K562 (cell line): ENCODE results near the gene TRIM38. TPM values are rescaled to one million over a fixed set of nuclear protein-coding genes. Genes with fewer than 3 reads are reported as not detected.

ENCODE experiments used
- HCFC1 ChIP-seq: IDR thresholded peaks from 2 replicates; pipeline ENCODE4 v1.6.1; 2012; ENCODE audit warnings: low read depth, low read length, improper control_type of control experiment
- HDAC8 ChIP-seq: fragments of 450-650 bp; IDR thresholded peaks from 2 replicates; pipeline ENCODE4 v1.6.1; 2016; ENCODE audit warnings: mild to moderate bottlenecking, missing genetic modification characterization, moderate library complexity, missing compliant biosample characterization
- JUNB ChIP-seq: fragments of 450-650 bp; formaldehyde crosslinking; conservative IDR thresholded peaks from 2 replicates; pipeline ENCODE4 v1.4.0; 2020; ENCODE audit warnings: mild to moderate bottlenecking
- KLF10 ChIP-seq: fragments of 250-450 bp; sonication (Bioruptor Pico); IDR thresholded peaks from 2 replicates; pipeline ENCODE4 v1.6.1; 2021; ENCODE audit warnings: matching md5 sums
- LARP7 ChIP-seq: fragments of 450-650 bp; IDR thresholded peaks from 2 replicates; pipeline ENCODE4 v1.6.1; 2016
- TARDBP ChIP-seq: fragments of 450-650 bp; IDR thresholded peaks from 2 replicates; pipeline ENCODE4 v1.6.1; 2016
- ZNF133 ChIP-seq: fragments of 250-450 bp; sonication (Bioruptor Pico); IDR thresholded peaks from 2 replicates; pipeline ENCODE4 v1.4.0; 2020; ENCODE audit warnings: mild to moderate bottlenecking
- ZNF57 ChIP-seq: fragments of 450-650 bp; formaldehyde crosslinking; IDR thresholded peaks from 2 replicates; pipeline ENCODE4 v1.4.0; 2020; ENCODE audit warnings: mild to moderate bottlenecking, moderate library complexity
- ZNF830 ChIP-seq: fragments of 250-450 bp; sonication (Bioruptor Pico); IDR thresholded peaks from 2 replicates; pipeline ENCODE4 v1.5.0; 2021; ENCODE audit warnings: mild to moderate bottlenecking
- polyA plus RNA-seq, 8 experiments: library from polyadenylated mRNA; depleted of rRNA in 4 of 8; stranded (reverse) in 5 of 8; unstranded in 3 of 8; fragments of >200 nt; fragmentation: Nextera tagmentation in 2 of 8; fragmentation: Illumina TruSeq in 1 of 8; extraction: Ambion mirVana in 2 of 8; extraction: Trizol in 1 of 8; gene quantifications; 2 replicates each; pipeline versions ENCODE4 v1.2.1 to v1.2.3, GENCODE V29; 2011 to 2014; ENCODE audit warnings: inconsistent platforms in 1 of 8, missing spikeins in 1 of 8
- total RNA-seq, 7 experiments: library from RNA; depleted of rRNA in 6 of 7; stranded (reverse); fragments of >200 nt in 6 of 7; fragmentation: Illumina TruSeq in 2 of 7; extraction: Trizol in 2 of 7; gene quantifications; 2 replicates each; pipeline versions ENCODE4 v1.2.1 to v1.2.3, GENCODE V29; 2011 to 2021; ENCODE audit warnings: low replicate concordance in 1 of 7
- TF ChIP-seq, protein P1 (sequence below): sonication (generic); formaldehyde crosslinking; IDR thresholded peaks from 2 replicates; pipeline ENCODE4 v1.8.1; 2023; ENCODE audit warnings: missing genetic modification reagents, mild to moderate bottlenecking, borderline replicate concordance
- TF ChIP-seq, protein P2 (sequence below): sonication (generic); formaldehyde crosslinking; IDR thresholded peaks from 2 replicates; pipeline ENCODE4 v1.8.1; 2022; ENCODE audit warnings: missing genetic modification reagents
- TF ChIP-seq, protein P3 (sequence below): fragments of 250-450 bp; sonication (Bioruptor Pico); IDR thresholded peaks from 2 replicates; pipeline ENCODE4 v1.4.0; 2020; ENCODE audit warnings: mild to moderate bottlenecking
- TF ChIP-seq, protein P4 (sequence below): fragments of 450-650 bp; formaldehyde crosslinking; IDR thresholded peaks from 2 replicates; pipeline ENCODE4 v1.4.0; 2020; ENCODE audit warnings: mild to moderate bottlenecking, mixed read lengths
- TF ChIP-seq, protein P5 (sequence below): sonication (generic); formaldehyde crosslinking; IDR thresholded peaks from 2 replicates; pipeline ENCODE4 v1.9.0; 2022; ENCODE audit warnings: mild to moderate bottlenecking, missing genetic modification reagents

TRIM38 gene
- total and polyA plus RNA-seq, 9 of the 15 experiments (the other 6 are each of a cell fraction or from before 2014, with no cell fraction given), result 1.7 to 6.7 (median 6.3) TPM

DNA sequence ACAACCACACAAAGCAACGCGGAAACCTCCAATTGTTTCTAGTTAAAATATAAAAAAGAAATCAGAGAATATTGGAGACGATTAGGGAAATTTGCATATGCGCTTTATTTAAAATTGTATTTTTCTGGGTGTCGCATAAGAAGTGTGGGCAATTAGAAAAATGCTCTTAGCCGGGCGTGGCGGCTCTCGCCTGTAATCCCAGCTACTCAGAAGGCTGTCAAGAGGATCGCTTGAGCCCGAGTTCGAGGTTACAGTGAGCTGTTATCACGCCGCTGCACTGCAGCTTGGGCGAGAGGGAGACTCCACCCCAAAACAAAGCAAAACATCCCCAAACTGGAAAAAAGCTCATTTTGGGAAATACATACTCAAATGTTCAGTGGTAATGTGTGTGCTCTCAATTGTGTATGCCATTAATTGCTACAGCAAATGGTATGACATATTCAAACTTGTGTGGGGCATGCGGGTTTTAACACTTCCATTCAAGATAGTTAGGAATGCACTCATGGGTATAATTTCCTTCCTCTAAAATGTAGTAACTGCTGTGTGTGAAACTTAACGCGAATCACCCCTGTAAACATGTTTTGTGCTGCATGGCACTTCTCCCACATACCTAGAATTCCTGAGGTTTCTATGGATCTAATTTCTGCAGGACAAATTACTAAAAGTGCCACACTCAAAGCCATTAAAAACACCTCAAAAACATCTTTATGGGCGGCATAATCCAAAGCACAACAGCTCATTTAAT lies 69.9 kb downstream of the TRIM38 start (continued):
- TF ChIP-seq, protein P1, sequence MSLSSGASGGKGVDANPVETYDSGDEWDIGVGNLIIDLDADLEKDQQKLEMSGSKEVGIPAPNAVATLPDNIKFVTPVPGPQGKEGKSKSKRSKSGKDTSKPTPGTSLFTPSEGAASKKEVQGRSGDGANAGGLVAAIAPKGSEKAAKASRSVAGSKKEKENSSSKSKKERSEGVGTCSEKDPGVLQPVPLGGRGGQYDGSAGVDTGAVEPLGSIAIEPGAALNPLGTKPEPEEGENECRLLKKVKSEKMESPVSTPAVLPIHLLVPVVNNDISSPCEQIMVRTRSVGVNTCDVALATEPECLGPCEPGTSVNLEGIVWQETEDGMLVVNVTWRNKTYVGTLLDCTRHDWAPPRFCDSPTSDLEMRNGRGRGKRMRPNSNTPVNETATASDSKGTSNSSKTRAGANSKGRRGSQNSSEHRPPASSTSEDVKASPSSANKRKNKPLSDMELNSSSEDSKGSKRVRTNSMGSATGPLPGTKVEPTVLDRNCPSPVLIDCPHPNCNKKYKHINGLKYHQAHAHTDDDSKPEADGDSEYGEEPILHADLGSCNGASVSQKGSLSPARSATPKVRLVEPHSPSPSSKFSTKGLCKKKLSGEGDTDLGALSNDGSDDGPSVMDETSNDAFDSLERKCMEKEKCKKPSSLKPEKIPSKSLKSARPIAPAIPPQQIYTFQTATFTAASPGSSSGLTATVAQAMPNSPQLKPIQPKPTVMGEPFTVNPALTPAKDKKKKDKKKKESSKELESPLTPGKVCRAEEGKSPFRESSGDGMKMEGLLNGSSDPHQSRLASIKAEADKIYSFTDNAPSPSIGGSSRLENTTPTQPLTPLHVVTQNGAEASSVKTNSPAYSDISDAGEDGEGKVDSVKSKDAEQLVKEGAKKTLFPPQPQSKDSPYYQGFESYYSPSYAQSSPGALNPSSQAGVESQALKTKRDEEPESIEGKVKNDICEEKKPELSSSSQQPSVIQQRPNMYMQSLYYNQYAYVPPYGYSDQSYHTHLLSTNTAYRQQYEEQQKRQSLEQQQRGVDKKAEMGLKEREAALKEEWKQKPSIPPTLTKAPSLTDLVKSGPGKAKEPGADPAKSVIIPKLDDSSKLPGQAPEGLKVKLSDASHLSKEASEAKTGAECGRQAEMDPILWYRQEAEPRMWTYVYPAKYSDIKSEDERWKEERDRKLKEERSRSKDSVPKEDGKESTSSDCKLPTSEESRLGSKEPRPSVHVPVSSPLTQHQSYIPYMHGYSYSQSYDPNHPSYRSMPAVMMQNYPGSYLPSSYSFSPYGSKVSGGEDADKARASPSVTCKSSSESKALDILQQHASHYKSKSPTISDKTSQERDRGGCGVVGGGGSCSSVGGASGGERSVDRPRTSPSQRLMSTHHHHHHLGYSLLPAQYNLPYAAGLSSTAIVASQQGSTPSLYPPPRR (CRISPR knock-in tag), result no peak
- TF ChIP-seq, protein P2, sequence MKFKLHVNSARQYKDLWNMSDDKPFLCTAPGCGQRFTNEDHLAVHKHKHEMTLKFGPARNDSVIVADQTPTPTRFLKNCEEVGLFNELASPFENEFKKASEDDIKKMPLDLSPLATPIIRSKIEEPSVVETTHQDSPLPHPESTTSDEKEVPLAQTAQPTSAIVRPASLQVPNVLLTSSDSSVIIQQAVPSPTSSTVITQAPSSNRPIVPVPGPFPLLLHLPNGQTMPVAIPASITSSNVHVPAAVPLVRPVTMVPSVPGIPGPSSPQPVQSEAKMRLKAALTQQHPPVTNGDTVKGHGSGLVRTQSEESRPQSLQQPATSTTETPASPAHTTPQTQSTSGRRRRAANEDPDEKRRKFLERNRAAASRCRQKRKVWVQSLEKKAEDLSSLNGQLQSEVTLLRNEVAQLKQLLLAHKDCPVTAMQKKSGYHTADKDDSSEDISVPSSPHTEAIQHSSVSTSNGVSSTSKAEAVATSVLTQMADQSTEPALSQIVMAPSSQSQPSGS (CRISPR knock-in tag), result no peak; the same call in 1 of the 2 replicates
- TF ChIP-seq, protein P3, sequence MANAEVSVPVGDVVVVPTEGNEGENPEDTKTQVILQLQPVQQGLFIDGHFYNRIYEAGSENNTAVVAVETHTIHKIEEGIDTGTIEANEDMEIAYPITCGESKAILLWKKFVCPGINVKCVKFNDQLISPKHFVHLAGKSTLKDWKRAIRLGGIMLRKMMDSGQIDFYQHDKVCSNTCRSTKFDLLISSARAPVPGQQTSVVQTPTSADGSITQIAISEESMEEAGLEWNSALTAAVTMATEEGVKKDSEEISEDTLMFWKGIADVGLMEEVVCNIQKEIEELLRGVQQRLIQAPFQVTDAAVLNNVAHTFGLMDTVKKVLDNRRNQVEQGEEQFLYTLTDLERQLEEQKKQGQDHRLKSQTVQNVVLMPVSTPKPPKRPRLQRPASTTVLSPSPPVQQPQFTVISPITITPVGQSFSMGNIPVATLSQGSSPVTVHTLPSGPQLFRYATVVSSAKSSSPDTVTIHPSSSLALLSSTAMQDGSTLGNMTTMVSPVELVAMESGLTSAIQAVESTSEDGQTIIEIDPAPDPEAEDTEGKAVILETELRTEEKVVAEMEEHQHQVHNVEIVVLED (CRISPR knock-in tag), result no peak
- TF ChIP-seq HDAC8 (tag), result no peak
- TF ChIP-seq ZNF133, result no peak
- no peak for TF ChIP-seq HCFC1
- TF ChIP-seq LARP7, result no peak
- TF ChIP-seq, protein P4, sequence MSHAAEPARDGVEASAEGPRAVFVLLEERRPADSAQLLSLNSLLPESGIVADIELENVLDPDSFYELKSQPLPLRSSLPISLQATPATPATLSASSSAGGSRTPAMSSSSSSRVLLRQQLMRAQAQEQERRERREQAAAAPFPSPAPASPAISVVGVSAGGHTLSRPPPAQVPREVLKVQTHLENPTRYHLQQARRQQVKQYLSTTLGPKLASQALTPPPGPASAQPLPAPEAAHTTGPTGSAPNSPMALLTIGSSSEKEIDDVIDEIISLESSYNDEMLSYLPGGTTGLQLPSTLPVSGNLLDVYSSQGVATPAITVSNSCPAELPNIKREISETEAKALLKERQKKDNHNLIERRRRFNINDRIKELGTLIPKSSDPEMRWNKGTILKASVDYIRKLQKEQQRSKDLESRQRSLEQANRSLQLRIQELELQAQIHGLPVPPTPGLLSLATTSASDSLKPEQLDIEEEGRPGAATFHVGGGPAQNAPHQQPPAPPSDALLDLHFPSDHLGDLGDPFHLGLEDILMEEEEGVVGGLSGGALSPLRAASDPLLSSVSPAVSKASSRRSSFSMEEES (CRISPR knock-in tag), result no peak
- TF ChIP-seq ZNF830 (CRISPR knock-in tag), result 0 out of 2 replicates have a peak, but pooled peaks have one; percentile 19
- TF ChIP-seq, protein P5, sequence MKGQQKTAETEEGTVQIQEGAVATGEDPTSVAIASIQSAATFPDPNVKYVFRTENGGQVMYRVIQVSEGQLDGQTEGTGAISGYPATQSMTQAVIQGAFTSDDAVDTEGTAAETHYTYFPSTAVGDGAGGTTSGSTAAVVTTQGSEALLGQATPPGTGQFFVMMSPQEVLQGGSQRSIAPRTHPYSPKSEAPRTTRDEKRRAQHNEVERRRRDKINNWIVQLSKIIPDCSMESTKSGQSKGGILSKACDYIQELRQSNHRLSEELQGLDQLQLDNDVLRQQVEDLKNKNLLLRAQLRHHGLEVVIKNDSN (CRISPR knock-in tag), result no peak
- no peak for TF ChIP-seq ZNF57 (CRISPR knock-in tag)
- no peak for TF ChIP-seq KLF10
- no peak for TF ChIP-seq TARDBP
- TF ChIP-seq JUNB (CRISPR knock-in tag), result no peak
